Measurements from ENCODE around the gene DNAH6. TPM values are rescaled to one million over a fixed set of nuclear protein-coding genes. Genes with fewer than 3 reads are reported as not detected.

Gene DNAH6
- total RNA-seq, 3 donors from 2014 or later = 2.3 to 4.1 (median 3.0) TPM

DNA sequence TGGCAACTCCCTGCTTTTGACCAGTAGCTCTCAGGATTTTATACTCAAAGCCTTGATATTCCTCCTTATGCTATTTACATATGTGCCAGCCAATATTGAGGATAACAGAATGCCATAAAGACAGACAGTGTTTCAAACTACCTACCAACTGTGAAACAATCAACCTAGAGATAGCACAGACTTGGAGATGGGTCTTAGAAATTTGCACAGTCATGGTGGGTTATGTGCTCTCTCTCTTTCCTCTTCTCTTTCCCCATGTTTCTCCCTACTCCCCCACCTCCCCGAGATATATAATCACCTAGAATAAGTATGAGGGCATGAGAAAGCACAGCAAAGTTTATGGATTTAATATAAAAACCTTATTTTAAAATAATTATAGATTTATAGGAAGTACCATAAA, 33.0 kb upstream of the DNAH6 start:
- H3K27ac ChIP-seq = no peak overlapping the region
- intact Hi-C loops (cut with DNase I; ENCODE audit: low total_unique reads) = no loop called here
- H3K27me3 ChIP-seq = no peaks in the 10 kb centered on the region

DNA sequence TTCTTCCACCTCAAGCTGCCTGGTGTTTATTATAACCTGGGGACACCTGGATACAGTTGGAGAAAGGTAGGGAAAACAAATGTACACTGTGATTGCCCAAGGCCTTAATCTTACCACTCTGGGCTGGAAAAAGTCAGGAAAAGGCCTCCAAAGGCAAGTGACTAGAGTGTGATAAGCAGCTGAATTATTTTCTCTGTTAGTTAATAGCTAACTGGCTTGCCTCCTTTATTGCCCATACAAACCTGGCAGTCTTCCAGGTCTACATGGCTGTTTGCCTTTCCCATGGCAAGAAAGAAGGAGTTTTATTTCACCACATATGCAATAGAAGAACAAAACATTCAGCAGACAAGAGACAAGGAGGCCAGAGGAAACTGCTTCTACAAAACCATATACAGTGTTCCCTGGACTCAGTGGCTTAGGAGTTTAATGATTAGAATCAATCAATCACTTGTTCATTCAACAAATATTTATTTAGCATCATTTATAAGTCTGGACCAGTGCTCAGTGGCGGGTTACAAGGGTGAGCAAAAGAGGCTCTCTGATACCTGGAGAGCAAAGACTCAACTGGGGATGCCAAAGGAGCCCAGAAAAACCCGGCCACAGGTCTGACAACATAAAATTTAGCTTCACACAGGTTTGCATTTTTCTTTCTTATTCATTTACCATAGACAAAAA, 29.7 kb upstream of the DNAH6 start:
- Histone ChIP-seq H3K4me1 (no peaks in the 10 kb centered on the region), H3K9me3 (no peaks in the 10 kb centered on the region), H3K4me3 (no peak overlapping the region), H3K27me3 (no peaks in the 10 kb centered on the region), H3K27ac (peak overlapping the region; percentile 27), H3K36me3 (no peaks in the 10 kb centered on the region)
- DNase-seq (ENCODE audit: low spot score in 2 of 2) = peak in 1 of 2 donors; percentile 18
- TF ChIP-seq POLR2AphosphoS5 (IDR thresholded peaks at IDR 0.05) (no peak), POLR2A (IDR thresholded peaks at IDR 0.05) (no peak)
- TF ChIP-seq, protein P1, sequence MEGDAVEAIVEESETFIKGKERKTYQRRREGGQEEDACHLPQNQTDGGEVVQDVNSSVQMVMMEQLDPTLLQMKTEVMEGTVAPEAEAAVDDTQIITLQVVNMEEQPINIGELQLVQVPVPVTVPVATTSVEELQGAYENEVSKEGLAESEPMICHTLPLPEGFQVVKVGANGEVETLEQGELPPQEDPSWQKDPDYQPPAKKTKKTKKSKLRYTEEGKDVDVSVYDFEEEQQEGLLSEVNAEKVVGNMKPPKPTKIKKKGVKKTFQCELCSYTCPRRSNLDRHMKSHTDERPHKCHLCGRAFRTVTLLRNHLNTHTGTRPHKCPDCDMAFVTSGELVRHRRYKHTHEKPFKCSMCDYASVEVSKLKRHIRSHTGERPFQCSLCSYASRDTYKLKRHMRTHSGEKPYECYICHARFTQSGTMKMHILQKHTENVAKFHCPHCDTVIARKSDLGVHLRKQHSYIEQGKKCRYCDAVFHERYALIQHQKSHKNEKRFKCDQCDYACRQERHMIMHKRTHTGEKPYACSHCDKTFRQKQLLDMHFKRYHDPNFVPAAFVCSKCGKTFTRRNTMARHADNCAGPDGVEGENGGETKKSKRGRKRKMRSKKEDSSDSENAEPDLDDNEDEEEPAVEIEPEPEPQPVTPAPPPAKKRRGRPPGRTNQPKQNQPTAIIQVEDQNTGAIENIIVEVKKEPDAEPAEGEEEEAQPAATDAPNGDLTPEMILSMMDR (IDR thresholded peaks at IDR 0.05) = no peak
- intact Hi-C loops (cut with DNase I; ENCODE audit: low total_unique reads) = no loop called here

More for the DNA sequence above, 33.0 kb upstream of the DNAH6 start:
- no peak for DNase-seq (ENCODE audit: low spot score in 2 of 2)
- no peak for TF ChIP-seq POLR2AphosphoS5 (IDR thresholded peaks at IDR 0.05)
- TF ChIP-seq, protein P1 (IDR thresholded peaks at IDR 0.05) = no peak
- TF ChIP-seq POLR2A (IDR thresholded peaks at IDR 0.05) = no peak
- no peaks in the 10 kb centered on the region for H3K4me1 ChIP-seq
- H3K36me3 ChIP-seq = no peaks in the 10 kb centered on the region
- H3K4me3 ChIP-seq = no peak overlapping the region
- H3K9me3 ChIP-seq = no peaks in the 10 kb centered on the region

DNA sequence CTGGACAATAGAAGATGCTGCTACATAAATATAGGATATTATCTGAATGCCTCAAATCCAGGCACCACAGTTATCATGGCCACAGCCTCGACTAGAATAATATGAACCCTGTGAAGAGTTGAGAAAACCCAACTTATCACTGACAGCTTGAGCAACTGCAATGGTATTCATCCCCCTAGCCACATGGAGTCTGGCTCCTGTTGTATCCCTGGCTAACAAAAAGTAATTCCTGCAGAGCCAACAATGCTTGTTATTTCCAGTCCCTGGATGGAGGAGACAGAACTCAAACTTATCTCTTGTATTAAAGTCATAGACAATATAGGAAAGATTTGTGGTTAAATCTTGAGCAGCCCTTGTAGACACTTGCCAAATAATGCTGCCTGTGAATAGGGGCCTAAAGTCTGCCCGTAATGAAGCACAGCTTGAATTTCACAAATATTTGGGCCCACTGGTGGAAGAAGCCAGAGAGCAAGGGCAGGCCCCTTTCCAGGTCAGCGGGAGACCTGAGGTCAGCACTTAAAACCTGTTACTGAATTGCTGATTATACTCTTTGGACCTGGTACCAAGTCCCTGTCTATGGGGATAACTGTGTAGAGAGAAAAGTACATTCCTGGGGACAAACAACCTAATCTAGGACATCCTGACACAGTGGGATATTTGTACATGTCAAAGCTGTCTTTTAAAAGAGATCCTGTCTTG, 28.9 kb upstream of the DNAH6 start:
- H3K4me3 ChIP-seq = no peak overlapping the region
- no peak for DNase-seq (ENCODE audit: low spot score in 2 of 2)
- no peaks in the 10 kb centered on the region for H3K4me1 ChIP-seq
- intact Hi-C loops (cut with DNase I; ENCODE audit: low total_unique reads) = no loop called here
- H3K36me3 ChIP-seq = no peaks in the 10 kb centered on the region
- H3K9me3 ChIP-seq = no peaks in the 10 kb centered on the region
- no peak for TF ChIP-seq POLR2A (IDR thresholded peaks at IDR 0.05)
- TF ChIP-seq, protein P1 (IDR thresholded peaks at IDR 0.05) = no peak
- H3K27me3 ChIP-seq = no peaks in the 10 kb centered on the region
- no peak overlapping the region for H3K27ac ChIP-seq

DNA sequence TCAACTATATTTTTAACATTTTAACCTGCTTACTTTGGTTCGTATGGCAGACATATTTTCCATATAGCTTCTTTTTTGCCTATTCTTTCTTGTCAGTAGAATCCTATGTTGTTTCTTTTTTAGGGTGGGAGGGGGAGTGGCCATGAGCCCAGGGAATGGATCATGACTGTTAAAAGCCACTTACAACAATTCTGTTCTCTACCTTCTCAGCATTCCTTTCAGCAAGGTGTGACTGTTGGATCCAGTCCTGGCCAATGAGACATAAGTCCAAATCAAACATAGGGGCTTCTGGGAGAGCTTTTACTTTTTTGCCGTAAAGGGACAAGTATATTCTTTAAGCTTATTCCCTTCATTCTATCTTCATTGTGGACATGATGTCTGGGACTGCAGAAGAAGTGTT, 25.0 kb upstream of the DNAH6 start:
- Histone ChIP-seq H3K9me3 (no peaks in the 10 kb centered on the region), H3K4me3 (no peak overlapping the region)

DNA sequence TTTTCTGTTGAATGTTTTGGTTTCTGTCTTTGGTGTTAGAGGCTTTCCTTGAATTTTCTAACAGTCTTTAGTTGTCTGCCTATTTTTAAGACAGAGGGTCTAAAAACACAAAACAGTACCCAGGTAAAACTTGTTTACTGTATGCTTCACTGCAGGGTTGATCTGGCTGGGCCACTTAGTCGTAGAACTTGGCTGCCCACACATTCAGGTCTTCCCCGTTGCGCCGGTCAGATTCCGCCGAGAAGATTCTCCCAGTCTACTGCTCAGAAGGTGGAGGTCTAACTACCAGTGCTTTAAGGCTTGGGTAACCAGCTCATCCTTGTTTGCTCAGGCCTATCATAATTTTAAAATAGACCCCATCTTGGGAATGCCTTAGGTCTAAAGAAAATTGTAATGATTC, 24.6 kb upstream of the DNAH6 start:
- Histone ChIP-seq H3K4me1 (no peaks in the 10 kb centered on the region), H3K27me3 (no peaks in the 10 kb centered on the region), H3K4me3 (no peak overlapping the region), H3K9me3 (no peaks in the 10 kb centered on the region), H3K36me3 (no peaks in the 10 kb centered on the region), H3K27ac (no peak overlapping the region)
- TF ChIP-seq POLR2AphosphoS5 (IDR thresholded peaks at IDR 0.05) = no peak
- TF ChIP-seq, protein P1 (IDR thresholded peaks at IDR 0.05) = no peak
- TF ChIP-seq POLR2A (IDR thresholded peaks at IDR 0.05) = no peak
- intact Hi-C loops (cut with DNase I; ENCODE audit: low total_unique reads) = no loop called here
- no peak for DNase-seq (ENCODE audit: low spot score in 2 of 2)

More for the DNA sequence above, 25.0 kb upstream of the DNAH6 start:
- Histone ChIP-seq H3K27ac (no peak overlapping the region), H3K4me1 (no peaks in the 10 kb centered on the region), H3K36me3 (no peaks in the 10 kb centered on the region), H3K27me3 (no peaks in the 10 kb centered on the region)
- intact Hi-C loops (cut with DNase I; ENCODE audit: low total_unique reads) = no loop called here
- DNase-seq (ENCODE audit: low spot score in 2 of 2) = no peak
- TF ChIP-seq POLR2AphosphoS5 (IDR thresholded peaks at IDR 0.05) (no peak), POLR2A (IDR thresholded peaks at IDR 0.05) (no peak)
- TF ChIP-seq, protein P1 (IDR thresholded peaks at IDR 0.05) = no peak
